HG03045 (cell line): ENCODE measurements around the gene SMDT1.
A peak's percentile ranks its signal among the peaks of the same experiment; 100 is the strongest.
"Not testable (repeated sequence)": the region's sequence is repeated elsewhere in the genome, so short reads cannot be mapped to it uniquely, and the experiment has no call there.

Source experiments
- ATAC-seq: cut with Tn5 transposase; IDR thresholded peaks from one replicate; pipeline ENCODE4 v1.9.1; 2021; ENCODE audit warnings: mild to moderate bottlenecking, moderate library complexity; ENCODE audit not compliant: unreplicated experiment

Gene SMDT1

DNA sequence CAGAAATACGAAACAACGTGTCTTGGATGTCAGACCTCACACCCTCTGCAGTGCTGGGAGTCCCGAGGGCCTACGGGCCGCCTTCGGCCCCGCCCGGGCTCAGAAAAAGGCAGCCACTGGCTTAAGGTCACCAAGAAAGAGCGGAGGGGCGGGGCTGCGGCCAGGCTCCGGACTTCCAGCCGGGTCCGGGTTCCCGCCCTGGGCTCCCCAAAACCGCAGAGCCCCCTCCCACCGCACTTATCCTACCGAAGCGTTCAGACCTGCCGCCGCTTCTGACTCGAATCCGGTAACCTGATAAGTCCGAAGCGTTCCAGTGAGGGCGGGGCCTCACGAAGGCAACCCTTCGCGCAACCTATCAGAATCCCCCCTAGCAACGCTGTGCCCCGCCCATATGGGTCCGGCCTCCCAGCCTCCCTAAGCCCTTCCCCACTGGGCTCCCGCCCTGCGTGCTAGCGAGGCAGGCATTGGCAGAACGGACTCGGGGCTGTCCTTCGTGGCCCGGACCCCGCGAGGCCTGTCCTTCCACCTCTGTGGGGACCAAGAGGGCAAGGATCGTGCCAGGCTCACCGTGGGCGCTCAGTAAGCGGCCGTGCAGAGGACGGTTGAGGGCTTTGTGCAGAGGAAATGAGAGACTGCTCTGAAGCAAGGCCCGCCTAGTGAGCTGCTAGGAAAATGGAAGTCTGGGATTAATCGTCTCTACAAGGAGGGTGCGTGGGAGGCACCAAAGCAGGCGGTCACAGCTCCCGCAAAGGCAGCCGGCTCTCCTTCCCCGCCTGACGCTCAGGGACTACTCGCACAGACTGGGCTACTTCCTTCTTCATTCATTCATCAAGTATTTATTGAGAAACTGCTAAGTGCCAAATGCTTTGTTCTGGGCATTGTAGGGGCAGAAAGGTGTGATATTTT is 8.7 kb upstream of the SMDT1 start, which contains the start of gene NAGA:
Gene NAGA, minus strand, starts transcription at position 296 of the 906 bp plus-strand sequence. CDS start 515 bp downstream, outside the sequence.
- ATAC-seq = peak; percentile 92

DNA sequence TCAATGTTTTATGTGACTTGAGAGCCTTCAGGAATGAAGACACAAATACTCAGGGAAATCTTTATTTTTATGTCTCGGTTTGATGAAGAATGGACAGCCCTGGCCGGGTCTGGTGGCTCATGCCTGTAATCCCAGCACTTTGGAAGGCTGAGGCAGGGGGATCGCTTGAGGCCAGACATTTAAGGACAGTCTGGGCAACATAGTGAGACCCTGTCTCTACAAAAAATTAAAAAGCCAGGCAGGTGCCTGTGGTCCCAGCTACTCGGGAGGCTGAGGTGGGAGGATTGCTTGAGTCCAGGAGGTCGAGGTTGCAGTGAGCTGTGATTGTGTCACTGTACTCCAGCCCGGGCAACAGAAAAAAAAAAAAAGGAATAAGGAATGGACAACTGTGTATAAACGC is 8.0 kb upstream of the SMDT1 start:
- ATAC-seq = not testable (repeated sequence)

DNA sequence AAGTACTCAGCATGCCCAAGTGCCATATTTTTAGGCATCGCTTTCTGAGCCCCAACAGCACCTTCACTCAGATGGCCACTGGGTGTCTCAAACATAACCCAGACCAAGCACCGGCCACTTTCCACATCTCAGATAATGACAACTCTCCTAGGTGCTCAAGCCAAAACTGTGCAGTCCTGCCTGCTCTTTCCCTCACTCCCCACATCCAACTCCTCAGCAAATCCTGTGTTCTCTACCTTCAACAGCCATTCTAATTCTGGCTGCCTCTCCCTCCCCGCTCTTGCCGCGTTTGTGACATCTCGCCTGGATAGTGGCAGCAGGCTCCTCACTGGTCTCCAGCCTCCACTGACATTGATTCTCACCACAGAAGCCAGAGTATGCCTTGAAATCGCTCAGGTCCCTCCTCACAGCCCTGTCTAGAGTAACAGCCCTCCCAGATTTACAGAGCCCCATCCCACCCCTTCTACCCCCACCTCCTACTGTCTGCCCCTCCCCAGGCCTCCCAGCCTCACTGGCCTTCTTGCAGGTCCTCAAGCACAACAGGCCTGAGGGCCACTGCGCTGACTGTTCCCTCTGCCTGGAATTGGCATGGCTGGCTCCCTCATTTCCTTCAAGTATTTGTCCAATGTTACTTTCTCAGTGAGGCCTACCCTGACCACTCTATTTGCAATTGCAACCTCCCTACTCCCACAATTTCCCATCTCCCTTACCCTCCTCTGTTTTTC is 6.7 kb upstream of the SMDT1 start:
- ATAC-seq = no peak

DNA sequence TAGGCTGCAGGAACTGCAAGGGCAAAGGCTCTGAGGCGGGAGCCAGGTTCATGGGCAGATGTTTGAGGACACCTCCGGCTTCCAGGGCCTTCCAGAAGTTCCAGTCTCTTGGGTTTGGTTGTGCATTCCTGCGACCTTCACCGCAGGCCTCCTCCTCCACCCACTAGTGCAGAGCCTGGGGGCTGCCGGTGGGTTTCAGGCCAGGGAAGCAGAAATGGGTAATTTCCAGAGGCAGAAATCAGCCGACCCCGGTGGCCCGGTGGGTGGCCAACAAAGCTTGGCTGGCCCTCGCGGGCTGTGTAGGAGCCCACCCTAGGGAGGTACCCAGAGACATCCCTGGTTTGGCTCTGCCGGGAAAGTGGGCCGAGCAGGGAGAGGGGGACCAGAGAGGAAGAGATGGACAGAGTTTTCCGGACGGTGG is 5.9 kb upstream of the SMDT1 start:
- ATAC-seq = no peak

DNA sequence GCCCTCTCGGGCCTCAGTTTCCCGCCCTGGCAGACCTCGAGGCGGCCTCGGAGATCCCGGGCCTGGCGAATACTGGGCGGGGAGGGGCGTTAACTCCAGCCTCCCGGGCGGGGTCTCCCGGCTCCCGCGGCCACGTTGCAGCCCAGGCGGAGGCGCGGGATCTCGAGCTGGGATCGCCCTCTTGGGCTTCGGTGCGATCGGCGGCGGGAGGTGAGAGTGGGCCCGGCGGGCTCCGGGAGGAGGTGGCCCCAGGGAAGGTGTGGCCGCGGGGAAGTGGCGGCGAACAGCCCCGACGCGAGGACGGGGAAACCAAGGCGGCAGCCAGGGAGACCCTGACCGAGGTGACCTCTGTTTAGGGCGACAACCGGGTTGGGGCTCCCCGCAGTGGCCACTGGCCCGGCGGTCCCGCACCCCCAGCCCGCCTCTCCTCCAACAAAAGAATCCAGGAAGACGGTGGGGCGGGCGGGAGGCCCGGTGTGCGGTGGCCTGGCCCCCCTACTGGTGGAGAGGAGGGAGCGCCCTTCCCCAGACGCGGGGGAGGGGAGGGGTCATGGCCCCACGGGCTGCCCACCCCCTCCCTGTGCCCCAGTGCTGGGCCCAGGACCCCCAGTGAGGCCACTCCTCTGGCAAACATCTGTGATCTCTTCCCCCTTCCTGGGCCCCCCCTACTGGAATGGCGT is 5.2 kb upstream of the SMDT1 start, which contains the start of gene PHETA2:
Gene PHETA2, plus strand, starts transcription at position 117 of the 680 bp plus-strand sequence. CDS start 3,046 bp downstream, outside the sequence.
- no peak for ATAC-seq

DNA sequence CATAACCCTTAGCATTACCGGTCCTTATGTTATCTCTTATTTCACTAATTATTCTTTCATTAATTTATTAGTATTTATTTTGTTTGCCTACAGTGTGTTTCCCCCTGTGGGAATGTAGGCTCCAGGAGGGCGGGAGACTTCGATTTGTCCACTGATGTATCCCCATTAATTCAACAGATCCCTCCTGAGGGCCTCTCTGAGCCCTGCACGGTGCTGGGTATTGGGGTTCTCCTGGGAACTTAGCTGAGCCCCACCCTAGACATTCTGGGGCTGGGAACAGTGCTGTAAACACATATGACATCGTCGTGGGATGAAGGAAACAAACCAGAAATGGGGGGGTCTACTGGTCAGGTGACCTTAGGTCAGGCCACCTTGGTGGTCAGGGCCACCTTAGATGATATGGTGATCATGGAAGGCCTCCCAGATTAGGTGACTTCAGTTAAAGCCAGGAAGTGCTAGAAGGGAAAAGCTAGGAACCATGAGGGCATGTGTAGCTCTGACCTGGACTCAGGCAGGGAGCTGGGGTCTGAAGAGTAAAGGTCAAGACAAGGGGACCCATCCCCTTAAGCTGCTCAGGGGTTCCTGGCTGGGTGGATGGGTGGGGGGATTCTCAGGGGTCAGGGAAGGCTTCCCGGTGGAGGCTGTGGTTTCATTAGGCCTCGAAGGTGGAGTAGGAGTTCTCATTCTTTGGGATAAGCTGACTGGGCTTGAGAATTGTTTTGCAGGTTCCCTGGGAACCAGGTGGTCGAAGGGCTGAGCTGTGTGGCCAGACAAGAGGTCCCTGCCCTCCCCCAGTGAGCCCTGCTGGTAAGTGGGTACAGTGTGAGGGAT is 4.4 kb upstream of the SMDT1 start:
- ATAC-seq = no peak

DNA sequence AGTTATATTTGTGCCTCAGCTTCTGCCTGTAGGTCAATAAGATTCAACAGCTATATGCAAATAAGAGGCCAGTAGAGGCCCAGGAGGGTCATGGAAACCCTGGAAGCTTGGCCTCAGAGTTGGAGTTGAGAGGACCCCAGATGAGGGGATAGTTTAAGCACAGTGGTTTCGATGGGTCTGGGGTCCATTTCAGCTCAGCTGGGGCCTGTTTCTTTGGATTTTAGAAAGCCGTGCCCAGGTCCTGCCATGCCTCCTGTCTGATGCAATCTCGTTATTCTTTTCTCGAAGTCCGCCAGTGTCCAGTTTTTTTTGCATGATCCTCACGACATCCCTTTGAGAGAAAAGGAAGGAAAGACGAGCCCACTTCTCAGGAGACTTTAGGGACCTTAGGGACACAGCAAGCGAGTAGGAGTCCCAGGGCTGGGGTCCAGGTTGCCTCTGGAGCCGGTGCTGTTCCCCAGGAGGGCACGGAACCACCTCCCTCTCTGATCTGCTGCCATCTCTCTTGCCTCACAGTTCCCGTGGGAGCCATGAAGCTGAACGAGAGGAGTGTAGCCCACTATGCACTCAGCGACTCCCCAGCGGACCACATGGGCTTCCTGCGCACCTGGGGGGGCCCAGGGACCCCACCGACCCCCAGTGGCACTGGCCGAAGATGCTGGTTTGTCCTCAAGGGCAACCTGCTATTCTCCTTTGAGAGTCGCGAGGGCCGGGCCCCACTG is 2.6 kb upstream of the SMDT1 start:
- ATAC-seq = no peak

DNA sequence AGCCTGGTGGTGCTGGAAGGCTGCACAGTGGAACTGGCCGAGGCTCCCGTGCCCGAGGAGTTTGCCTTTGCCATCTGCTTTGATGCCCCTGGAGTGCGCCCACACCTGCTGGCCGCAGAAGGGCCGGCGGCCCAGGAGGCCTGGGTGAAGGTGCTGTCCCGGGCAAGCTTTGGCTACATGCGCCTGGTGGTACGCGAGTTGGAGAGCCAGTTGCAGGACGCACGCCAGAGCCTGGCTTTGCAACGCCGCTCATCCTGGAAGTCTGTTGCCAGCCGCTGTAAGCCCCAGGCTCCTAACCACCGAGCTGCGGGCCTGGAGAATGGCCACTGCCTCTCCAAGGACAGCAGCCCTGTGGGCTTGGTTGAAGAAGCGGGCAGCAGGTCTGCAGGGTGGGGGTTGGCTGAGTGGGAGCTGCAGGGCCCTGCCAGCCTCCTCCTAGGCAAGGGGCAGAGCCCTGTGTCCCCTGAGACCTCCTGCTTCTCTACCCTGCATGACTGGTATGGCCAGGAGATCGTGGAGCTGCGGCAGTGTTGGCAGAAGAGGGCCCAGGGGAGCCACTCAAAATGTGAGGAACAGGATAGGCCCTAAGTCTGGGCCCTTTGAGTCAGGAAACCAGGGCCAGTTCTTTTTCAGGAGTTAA is 1.9 kb upstream of the SMDT1 start:
- ATAC-seq = no peak

DNA sequence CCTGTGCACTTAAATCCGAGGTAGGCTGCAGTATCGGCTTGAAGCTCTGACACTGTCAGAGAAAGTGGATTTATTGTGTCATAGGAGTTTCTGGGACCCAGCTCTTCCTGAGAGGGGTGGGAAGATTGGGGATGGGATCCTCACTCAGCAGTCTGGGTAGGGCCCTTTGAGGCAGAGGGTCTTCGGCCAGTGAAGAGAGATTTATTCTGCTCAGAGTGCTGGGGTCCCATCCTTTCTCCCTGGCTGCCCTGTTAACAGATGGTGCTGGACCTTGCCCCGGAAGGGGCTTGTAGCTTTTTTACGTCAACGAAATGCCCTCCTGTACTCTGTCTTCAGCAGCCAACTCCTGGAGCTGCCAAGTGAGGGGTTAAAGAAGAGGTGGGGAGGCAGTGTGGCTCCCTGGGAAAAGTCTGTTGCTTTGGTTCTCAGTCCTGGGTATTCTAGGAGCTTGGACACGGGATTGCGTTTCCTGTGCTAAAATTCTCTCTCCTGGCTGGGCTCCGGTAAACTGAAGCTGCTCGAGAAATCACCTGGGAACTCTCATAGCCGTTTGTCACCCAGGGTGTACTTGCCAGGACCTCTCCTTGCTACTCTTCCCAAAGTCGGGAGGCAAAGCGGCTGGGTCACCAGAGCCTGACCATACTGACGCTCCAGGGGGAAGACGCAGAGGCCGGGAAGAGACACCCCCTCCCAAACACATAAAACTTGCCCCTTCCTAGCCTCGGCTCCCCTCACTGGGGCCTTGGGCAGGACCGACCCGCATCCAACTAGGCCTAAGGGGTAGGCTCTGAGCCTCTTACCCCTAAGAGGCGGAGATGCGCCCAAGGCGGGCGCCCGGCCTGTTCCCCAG is 806 bp upstream of the SMDT1 start:
- peak; percentile 14 for ATAC-seq

DNA sequence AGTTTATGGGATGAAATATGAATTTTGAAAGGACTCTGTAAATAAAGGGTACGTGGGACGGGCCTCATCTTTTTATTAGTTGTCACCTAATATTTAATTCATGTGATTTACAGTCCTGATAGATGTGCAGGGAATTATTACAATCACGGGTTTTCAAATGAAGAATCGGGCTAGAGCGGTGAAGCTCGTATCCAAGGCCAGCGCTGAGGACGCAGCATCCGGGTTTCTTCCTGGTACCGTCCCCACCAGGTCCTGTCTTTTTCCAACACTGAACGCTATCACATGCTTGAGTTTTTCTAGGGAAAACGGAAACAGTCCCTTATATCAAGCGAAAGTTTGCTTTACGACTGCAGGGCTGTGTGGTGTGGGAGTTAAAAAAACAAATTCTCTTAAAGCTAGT is 787 bp downstream of the SMDT1 start:
- no peak for ATAC-seq

DNA sequence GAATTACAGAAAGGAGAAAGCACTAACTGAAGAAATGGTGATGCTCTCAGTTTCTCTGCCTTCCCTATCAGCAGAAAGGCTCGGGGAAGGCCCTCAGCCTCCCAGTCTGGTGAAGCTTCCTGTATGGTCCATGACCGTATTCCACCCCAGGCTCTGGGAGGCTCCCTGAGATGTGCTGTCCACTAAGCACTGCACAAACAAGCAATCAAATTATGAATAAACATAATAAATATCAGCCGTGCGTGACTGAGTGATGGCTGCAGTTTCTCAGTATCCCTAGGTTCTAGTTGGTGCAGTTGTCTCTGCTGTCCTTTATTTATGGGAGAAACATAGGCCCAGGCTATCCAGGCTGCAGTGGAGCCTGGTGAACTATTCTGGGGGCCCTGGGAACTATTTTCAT is 3.6 kb downstream of the SMDT1 start:
- ATAC-seq = no peak

DNA sequence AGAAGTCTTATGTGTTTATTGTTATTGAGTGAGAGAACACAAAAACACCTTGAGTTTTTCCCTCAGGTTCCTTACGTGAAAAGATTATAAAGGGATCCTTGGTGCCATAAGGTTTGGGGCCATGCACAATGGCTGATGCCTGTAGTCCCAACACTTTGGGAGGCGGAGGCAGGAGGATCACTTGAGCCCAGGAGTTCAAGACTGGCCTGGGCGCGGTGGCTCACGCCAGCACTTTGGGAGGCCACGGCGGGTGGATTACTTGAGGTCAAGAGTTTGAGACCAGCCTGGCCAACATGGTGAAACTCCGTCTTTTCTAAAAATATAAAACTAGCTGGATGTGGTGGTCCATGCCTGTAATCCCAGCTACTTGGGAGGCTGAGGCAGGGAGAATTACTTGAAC is 5.4 kb downstream of the SMDT1 start:
- ATAC-seq = no peak

DNA sequence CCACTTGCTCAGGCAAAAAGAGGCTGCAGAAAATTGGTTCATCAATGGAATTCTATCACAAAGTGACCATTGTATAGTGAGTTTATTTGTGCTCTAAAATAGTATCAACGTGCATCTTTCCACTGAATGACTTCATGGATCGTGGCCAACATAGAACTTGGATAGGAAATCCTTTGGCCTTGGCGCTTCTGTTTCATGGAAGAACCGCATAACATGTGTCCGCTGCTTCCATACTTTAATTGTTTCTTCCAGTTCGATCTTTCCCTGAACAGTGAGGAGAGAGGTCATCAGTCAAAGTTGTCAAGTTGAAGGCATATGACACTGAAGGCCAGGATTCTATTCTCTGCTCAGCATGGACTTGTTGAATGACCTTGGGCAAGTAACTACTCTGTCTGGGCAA is 6.6 kb downstream of the SMDT1 start:
- no peak for ATAC-seq

DNA sequence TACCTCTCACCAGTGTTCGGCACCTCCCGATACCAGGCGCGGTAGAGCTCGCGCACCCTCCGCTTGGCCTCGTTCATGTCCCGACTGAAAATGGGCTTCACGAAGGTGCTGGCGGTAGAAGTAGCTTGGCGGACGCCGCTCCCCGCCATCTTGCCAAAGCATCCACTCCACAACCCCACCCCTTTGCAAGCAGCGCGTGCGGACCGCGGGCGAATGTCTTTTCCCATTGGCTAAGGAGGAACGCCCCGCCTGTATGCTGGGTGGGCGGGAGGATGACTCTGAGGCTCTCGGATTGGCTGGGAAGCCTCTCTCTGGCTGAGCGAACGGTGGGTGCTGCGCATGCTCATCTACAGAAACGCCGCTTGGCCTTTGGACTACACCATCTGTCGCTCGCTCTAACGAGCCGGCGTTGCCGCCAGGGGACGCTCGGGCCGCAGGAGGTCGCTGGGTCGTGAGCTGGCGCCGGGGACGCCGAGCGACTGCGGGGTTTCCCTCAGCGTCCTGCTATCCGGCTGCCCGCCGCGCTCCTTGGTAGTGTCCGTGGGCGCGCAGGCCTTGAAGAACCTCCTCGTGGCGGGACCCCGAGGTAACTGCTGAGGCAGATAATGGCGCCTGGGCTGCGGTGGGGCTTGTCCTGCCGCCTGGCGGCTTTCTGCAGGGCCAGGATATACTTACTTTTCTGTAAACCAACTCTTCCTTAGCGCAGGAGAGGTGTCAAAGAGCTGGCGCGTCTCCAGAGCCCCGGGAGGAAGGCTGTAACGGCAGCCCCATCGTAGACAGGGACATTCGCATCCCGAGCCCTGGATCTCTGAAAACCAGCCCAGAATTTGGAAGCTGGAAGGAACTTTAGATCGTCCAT is 11.3 kb downstream of the SMDT1 start, which contains the start of gene NDUFA6:
Gene NDUFA6, minus strand, starts transcription at position 177 of the 859 bp plus-strand sequence. Its CDS starts 28 bp downstream, at position 149.
- ATAC-seq = peak; percentile 97

DNA sequence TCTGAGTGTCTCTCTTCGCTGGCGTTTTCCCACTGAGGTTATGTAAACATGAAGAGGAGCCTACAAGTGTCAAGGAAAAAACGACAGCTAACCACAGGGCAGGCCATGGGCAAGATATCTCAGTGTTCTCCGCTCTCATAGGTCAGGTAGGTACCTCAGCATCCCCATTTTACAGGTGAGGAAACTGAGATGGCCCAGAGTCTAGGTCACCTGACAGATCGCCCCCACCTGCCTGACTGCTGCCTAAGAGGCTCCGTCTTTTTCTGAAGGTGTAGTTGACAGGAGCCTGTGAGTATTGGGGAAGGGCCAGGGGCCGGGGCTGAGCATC is 11.9 kb downstream of the SMDT1 start:
- ATAC-seq = no peak

DNA sequence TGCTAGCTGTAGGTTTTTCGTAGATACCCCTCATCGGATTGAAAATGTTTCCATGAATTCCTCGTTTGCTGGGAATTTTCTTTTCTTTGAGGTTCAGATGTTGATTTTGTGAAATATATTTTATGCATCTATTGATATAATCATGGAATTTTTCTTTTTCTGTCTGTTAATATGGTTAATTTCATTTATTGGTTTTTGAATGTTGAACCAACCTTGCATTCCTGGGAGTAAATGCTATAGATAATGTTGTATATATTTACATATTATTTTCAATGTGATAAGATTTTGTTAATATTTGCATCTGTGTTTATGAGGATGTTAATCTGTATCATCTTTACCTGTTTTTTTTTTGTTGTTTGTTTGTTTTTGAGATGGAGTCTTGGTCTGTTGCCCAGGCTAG is 21.7 kb downstream of the SMDT1 start:
- no peak for ATAC-seq

DNA sequence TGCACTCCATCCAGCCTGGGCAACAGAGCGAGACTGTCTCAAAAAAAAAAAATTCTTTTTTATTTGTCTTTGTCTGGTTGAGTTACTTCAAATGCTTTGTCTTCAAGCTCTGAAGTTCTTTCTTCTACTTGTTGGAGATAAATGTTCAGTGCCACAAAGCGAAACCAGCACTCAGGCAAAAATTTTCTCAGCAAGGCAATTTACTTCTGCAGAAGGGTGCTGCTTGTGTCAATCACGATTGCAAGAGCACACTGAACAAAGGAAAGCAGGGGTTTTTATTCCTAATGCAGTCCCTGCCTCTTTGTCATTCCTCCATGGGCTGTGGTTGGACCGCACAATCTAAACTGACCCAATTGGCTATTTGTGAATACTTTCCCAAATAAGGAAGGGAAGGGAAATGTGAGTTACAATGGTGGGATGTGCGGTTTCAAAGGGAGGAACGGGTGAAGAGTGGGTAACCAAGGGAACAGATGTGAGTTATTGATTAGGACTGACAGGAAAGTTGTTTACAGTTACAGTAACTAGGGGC is 24.9 kb downstream of the SMDT1 start:
- ATAC-seq = not testable (repeated sequence)
